HepG2 (cell line): Measurements from ENCODE around the gene ZNF484. TPM values are rescaled to one million over a fixed set of nuclear protein-coding genes. Genes with fewer than 3 reads are reported as not detected.
A peak's percentile ranks its signal among the peaks of the same experiment; 100 is the strongest.

Experiments
- ARNT ChIP-seq: fragments of 450-650 bp; IDR thresholded peaks from 2 replicates; pipeline ENCODE4 v1.6.1; 2017
- ATF7-NPFF ChIP-seq: sonication (generic); formaldehyde crosslinking; IDR thresholded peaks from 2 replicates; pipeline ENCODE4 v1.8.1; 2023; ENCODE audit warnings: mild to moderate bottlenecking, low read depth, missing genetic modification reagents, moderate library complexity
- ETS1 ChIP-seq: sonication (generic); formaldehyde crosslinking; IDR thresholded peaks from 2 replicates; pipeline ENCODE4 v1.4.0; 2020; ENCODE audit warnings: missing genetic modification reagents
- FIP1L1 ChIP-seq: fragments of 200-400 bp; formaldehyde crosslinking; IDR thresholded peaks from 2 replicates; pipeline ENCODE4 v1.6.1; 2018; ENCODE audit warnings: low read depth, mild to moderate bottlenecking, low read length, moderate library complexity, borderline replicate concordance; ENCODE audit not compliant: insufficient read depth
- FOXA1 ChIP-seq, 2 experiments: fragments of 450-650 bp in 1 of 2; sonication (generic) in 1 of 2; formaldehyde crosslinking in 1 of 2; IDR thresholded peaks; 2 replicates each; pipeline versions ENCODE4 v1.4.0 to v1.6.1; 2016 to 2020; ENCODE audit warnings: missing genetic modification reagents in 1 of 2
- HDAC2 ChIP-seq: sonication (generic); formaldehyde crosslinking; IDR thresholded peaks from 2 replicates; pipeline ENCODE4 v1.4.0; 2020; ENCODE audit warnings: missing genetic modification reagents
- NR2F1 ChIP-seq, 2 experiments: fragments of 450-650 bp in 1 of 2; formaldehyde crosslinking in 1 of 2; IDR thresholded peaks; 2 replicates each; pipeline versions ENCODE4 v1.5.0 to v1.6.1; 2016 to 2020; ENCODE audit warnings: mild to moderate bottlenecking in 1 of 2, missing compliant biosample characterization in 1 of 2, missing genetic modification reagents in 1 of 2, moderate library complexity in 1 of 2
- SALL2 ChIP-seq: sonication (generic); formaldehyde crosslinking; IDR thresholded peaks from 2 replicates; pipeline ENCODE4 v1.8.1; 2023; ENCODE audit warnings: mild to moderate bottlenecking, missing genetic modification reagents, inconsistent platforms
- SATB2 ChIP-seq: sonication (generic); formaldehyde crosslinking; IDR thresholded peaks from 2 replicates; pipeline ENCODE4 v1.5.0; 2020; ENCODE audit warnings: missing genetic modification reagents
- TRIM24 ChIP-seq: sonication (generic); formaldehyde crosslinking; IDR thresholded peaks from 2 replicates; pipeline ENCODE4 v1.8.0; 2022; ENCODE audit warnings: mild to moderate bottlenecking, missing genetic modification reagents
- WIZ ChIP-seq: sonication (generic); formaldehyde crosslinking; IDR thresholded peaks from 2 replicates; pipeline ENCODE4 v1.5.1; 2020; ENCODE audit warnings: mild to moderate bottlenecking, missing genetic modification reagents
- ZBTB21 ChIP-seq: sonication (generic); formaldehyde crosslinking; IDR thresholded peaks from 2 replicates; pipeline ENCODE4 v1.4.0; 2020; ENCODE audit warnings: missing genetic modification reagents
- ZBTB34 ChIP-seq: sonication (generic); formaldehyde crosslinking; IDR thresholded peaks from 2 replicates; pipeline ENCODE4 v1.8.0; 2022; ENCODE audit warnings: mild to moderate bottlenecking, missing genetic modification reagents
- ZFP36L1 ChIP-seq: sonication (generic); formaldehyde crosslinking; IDR thresholded peaks from 2 replicates; pipeline ENCODE4 v1.8.0; 2022; ENCODE audit warnings: mild to moderate bottlenecking, missing genetic modification reagents, moderate library complexity
- ZMYM3 ChIP-seq: sonication (generic); formaldehyde crosslinking; IDR thresholded peaks from 2 replicates; pipeline ENCODE4 v1.5.1; 2020; ENCODE audit warnings: mild to moderate bottlenecking, missing genetic modification reagents
- ZNF225 ChIP-seq: sonication (generic); formaldehyde crosslinking; IDR thresholded peaks from 2 replicates; pipeline ENCODE4 v1.4.0; 2020; ENCODE audit warnings: mild to moderate bottlenecking, missing genetic modification reagents
- ZNF281 ChIP-seq: sonication (generic); formaldehyde crosslinking; IDR thresholded peaks from 2 replicates; pipeline ENCODE4 v1.4.0; 2020; ENCODE audit warnings: missing genetic modification reagents, borderline replicate concordance
- ZNF547 ChIP-seq: sonication (generic); formaldehyde crosslinking; IDR thresholded peaks from 2 replicates; pipeline ENCODE4 v1.5.1; 2020; ENCODE audit warnings: mild to moderate bottlenecking, missing genetic modification reagents
- ZNF598 ChIP-seq: sonication (generic); formaldehyde crosslinking; IDR thresholded peaks from 2 replicates; pipeline ENCODE4 v1.5.1; 2020; ENCODE audit warnings: mild to moderate bottlenecking, missing genetic modification reagents, borderline replicate concordance
- ZNF766 ChIP-seq: sonication (generic); formaldehyde crosslinking; IDR thresholded peaks from 2 replicates; pipeline ENCODE4 v1.5.0; 2020; ENCODE audit warnings: missing genetic modification reagents, borderline replicate concordance
- polyA plus RNA-seq, 8 experiments: library from polyadenylated mRNA; depleted of rRNA in 3 of 8; stranded (reverse) in 7 of 8; unstranded in 1 of 8; fragments of >200 nt; fragmentation: Illumina TruSeq in 4 of 8; extraction: Trizol in 4 of 8; gene quantifications; 2 replicates each; pipeline versions ENCODE4 v1.2.1 to v1.2.3, GENCODE V29; 2011 to 2016; ENCODE audit warnings: low read depth in 4 of 8, missing spikeins in 1 of 8, mixed read lengths in 1 of 8; ENCODE audit not compliant: insufficient read depth in 1 of 8
- total RNA-seq, 5 experiments: library from RNA; depleted of rRNA; stranded (reverse); fragments of >200 nt; fragmentation: Illumina TruSeq; extraction: Trizol; gene quantifications; 2 replicates each; pipeline ENCODE4 v1.2.3, GENCODE V29; 2016; ENCODE audit warnings: low read depth in 1 of 5
- TF ChIP-seq, protein P1 (sequence below): sonication (generic); formaldehyde crosslinking; IDR thresholded peaks from 2 replicates; pipeline ENCODE4 v1.4.0; 2020; ENCODE audit warnings: missing genetic modification reagents; ENCODE audit errors: not compliant biosample characterization
- TF ChIP-seq, protein P2 (sequence below): sonication (generic); formaldehyde crosslinking; IDR thresholded peaks from 2 replicates; pipeline ENCODE4 v1.5.1; 2020; ENCODE audit warnings: missing genetic modification reagents, mild to moderate bottlenecking, borderline replicate concordance

Gene ZNF484
- total and polyA plus RNA-seq, 2 of the 13 experiments (the other 11 are each of a cell fraction or from before 2014, with no cell fraction given), result 0.96 to 7.2 TPM

GRCh38 chr9:92808726-92809451 lies 68.9 kb downstream of the ZNF484 start (continued):
- TF ChIP-seq ARNT (no peak), ZNF598 (no peak), ZNF225 (CRISPR knock-in tag) (no peak), ZBTB34 (CRISPR knock-in tag) (no peak), ZNF766 (CRISPR knock-in tag) (no peak), ZNF547 (CRISPR knock-in tag) (no peak), ZBTB21 (CRISPR knock-in tag) (no peak), ZMYM3 (no peak), FIP1L1 (no peak), WIZ (CRISPR knock-in tag) (no peak), FOXA1 (IDR thresholded peaks at IDR 0.05) (no peak), FOXA1 (CRISPR knock-in tag; IDR thresholded peaks at IDR 0.05) (no peak), ZNF281 (CRISPR knock-in tag) (no peak), ETS1 (CRISPR knock-in tag) (no peak), HDAC2 (CRISPR knock-in tag) (no peak), ZFP36L1 (CRISPR knock-in tag) (no peak), NR2F1 (CRISPR knock-in tag; IDR thresholded peaks at IDR 0.05) (no peak), TRIM24 (CRISPR knock-in tag) (no peak), SATB2 (CRISPR knock-in tag) (no peak), SALL2 (CRISPR knock-in tag) (no peak), ATF7-NPFF (CRISPR knock-in tag) (peak; percentile 69; the same call in 1 of the 2 replicates)
- TF ChIP-seq, protein P1, sequence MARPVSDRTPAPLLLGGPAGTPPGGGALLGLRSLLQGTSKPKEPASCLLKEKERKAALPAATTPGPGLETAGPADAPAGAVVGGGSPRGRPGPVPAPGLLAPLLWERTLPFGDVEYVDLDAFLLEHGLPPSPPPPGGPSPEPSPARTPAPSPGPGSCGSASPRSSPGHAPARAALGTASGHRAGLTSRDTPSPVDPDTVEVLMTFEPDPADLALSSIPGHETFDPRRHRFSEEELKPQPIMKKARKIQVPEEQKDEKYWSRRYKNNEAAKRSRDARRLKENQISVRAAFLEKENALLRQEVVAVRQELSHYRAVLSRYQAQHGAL, result no peak
- TF ChIP-seq, protein P2, sequence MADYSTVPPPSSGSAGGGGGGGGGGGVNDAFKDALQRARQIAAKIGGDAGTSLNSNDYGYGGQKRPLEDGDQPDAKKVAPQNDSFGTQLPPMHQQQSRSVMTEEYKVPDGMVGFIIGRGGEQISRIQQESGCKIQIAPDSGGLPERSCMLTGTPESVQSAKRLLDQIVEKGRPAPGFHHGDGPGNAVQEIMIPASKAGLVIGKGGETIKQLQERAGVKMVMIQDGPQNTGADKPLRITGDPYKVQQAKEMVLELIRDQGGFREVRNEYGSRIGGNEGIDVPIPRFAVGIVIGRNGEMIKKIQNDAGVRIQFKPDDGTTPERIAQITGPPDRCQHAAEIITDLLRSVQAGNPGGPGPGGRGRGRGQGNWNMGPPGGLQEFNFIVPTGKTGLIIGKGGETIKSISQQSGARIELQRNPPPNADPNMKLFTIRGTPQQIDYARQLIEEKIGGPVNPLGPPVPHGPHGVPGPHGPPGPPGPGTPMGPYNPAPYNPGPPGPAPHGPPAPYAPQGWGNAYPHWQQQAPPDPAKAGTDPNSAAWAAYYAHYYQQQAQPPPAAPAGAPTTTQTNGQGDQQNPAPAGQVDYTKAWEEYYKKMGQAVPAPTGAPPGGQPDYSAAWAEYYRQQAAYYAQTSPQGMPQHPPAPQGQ, result no peak
